ENCODE results near the gene CIT.
"Not testable (repeated sequence)": the region's sequence is repeated elsewhere in the genome, so short reads cannot be mapped to it uniquely, and the experiment has no call there.

CIT gene, protein sequence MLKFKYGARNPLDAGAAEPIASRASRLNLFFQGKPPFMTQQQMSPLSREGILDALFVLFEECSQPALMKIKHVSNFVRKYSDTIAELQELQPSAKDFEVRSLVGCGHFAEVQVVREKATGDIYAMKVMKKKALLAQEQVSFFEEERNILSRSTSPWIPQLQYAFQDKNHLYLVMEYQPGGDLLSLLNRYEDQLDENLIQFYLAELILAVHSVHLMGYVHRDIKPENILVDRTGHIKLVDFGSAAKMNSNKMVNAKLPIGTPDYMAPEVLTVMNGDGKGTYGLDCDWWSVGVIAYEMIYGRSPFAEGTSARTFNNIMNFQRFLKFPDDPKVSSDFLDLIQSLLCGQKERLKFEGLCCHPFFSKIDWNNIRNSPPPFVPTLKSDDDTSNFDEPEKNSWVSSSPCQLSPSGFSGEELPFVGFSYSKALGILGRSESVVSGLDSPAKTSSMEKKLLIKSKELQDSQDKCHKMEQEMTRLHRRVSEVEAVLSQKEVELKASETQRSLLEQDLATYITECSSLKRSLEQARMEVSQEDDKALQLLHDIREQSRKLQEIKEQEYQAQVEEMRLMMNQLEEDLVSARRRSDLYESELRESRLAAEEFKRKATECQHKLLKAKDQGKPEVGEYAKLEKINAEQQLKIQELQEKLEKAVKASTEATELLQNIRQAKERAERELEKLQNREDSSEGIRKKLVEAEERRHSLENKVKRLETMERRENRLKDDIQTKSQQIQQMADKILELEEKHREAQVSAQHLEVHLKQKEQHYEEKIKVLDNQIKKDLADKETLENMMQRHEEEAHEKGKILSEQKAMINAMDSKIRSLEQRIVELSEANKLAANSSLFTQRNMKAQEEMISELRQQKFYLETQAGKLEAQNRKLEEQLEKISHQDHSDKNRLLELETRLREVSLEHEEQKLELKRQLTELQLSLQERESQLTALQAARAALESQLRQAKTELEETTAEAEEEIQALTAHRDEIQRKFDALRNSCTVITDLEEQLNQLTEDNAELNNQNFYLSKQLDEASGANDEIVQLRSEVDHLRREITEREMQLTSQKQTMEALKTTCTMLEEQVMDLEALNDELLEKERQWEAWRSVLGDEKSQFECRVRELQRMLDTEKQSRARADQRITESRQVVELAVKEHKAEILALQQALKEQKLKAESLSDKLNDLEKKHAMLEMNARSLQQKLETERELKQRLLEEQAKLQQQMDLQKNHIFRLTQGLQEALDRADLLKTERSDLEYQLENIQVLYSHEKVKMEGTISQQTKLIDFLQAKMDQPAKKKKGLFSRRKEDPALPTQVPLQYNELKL (N-terminal part only)

DNA sequence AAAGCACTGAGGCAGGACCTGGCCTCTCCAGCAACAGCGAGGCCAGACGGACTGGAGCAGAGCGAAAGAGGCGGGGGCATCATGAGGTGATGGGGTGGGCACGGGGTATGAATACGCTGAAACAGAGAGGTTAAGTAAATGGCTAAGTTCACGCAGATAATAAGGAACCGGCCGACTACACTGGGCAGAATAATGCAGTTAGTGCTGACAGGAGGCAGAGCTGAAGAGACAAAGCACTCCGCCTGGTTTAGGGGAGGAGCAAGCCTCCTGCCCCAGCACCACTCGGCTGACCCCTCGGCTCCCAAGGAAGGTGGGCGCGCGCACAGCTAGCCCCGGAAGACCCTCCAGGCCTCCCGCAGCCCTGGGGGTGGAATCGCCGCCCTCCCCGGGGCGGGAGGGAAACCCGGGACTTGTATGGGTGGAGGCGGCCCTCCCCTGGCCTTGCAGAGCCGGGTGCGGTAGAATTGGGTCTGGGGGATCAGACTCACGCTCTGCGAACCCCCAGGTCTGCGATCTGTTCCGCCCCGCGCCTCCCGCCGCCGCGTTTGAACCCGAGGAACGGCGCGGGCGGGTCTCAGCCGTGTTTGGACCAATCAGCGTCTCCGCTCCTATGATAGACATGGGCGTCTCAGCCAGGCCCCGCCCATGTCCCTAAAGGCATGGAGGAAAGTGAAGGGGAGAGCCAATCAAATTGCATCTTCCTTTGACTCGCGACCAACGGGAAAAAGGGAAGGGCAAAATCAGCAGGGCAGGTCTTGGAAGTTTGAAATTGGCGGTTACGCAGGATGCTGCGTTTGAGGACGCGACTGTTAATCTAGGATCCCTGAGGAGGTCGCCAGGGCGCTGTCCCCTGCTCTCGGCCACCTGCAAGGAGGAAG, at the start of gene CIT:
CIT (minus strand) TSS at position 560 of the 878 bp plus-strand sequence. CDS start 1,152 bp downstream, outside the sequence.
- DNase-seq (ENCODE audit: low spot score), result peak; percentile 97

DNA sequence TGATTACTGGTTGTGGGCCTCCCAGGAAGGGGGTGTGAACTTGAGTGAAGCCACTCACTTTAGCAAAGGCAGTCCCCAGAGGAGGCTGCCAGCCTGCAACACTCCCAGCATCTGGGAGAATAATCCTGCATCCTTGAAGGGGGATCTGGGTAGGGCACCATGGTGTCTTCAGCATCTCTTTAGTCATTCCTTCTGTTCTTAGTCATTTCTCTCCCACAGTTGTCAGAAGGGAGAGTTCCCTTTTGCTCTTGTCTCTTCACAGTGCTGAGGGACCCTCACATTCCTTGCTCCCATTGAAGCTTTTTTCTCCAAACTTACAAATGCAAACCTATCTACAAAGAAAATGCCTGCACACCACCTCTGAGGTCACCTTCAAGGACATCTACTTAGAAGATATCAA, 48.1 kb upstream of the CIT start:
- DNase-seq (ENCODE audit: low spot score), result no peak

DNA sequence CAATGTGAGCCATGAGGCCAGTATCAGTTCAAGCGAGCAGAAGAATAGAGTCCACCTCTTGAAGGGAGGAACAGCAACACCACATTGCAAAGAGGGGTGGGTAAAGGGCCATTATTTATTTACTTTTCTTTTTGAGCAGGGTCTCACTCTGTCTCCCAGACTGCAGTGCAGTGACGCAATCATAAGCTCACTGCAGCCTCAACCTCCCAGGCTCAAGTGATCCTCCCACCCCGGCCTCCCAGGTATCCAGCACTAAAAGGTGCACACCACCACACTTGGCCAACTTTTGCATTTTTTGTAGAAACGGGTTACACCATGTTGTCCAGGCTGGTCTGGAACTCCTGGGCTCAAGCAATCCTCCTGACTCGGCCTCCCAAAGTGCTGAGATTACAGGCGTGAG, 42.9 kb upstream of the CIT start:
- DNase-seq (ENCODE audit: low spot score), result no peak

DNA sequence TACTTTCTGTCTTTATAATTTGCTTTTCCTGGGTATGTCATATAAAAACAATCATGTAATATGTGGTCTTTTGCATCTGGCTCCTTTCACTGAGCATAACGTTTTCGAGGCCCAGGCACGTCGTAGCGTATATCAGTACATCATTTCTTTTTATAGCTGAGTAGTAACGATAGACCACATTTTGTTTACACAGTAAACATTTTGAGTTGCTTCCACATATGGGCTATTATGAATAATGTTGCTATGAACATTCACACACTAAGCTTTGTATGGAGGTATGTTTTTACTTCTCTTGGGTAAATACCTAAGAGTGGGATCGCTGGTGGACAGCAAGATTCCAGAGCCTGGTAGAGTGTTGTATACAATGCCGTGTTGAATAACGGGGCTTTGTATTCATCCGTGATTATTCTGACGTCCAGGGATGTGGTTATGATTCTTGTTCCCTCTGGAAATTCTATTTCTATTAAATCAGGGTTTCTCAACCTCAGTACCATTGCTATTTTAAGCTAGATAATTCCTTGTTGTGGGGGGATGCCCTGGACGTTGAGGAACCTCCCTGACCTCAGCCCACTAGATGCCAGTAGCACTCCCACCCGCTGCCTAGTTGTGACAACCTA, 38.9 kb upstream of the CIT start:
- DNase-seq (ENCODE audit: low spot score), result no peak

DNA sequence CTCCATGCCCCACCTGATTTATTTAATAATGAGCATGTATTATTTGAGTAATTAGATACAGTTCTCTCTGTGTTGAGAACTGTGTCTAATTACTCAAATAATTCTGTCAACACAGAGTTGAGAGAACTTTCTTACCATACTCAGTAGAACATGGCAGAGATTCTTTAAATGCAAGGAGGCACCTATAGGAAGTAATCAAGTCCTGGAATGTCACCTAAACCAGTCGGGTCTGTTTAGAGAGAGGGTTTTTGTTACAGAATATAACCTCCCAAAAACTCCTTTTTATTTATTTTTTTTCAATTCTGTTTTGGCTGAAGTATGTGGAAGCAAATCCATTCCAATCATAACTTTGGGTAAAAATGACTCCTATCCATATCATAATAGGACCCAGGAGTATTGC, 37.5 kb upstream of the CIT start:
- no peak for DNase-seq (ENCODE audit: low spot score)

DNA sequence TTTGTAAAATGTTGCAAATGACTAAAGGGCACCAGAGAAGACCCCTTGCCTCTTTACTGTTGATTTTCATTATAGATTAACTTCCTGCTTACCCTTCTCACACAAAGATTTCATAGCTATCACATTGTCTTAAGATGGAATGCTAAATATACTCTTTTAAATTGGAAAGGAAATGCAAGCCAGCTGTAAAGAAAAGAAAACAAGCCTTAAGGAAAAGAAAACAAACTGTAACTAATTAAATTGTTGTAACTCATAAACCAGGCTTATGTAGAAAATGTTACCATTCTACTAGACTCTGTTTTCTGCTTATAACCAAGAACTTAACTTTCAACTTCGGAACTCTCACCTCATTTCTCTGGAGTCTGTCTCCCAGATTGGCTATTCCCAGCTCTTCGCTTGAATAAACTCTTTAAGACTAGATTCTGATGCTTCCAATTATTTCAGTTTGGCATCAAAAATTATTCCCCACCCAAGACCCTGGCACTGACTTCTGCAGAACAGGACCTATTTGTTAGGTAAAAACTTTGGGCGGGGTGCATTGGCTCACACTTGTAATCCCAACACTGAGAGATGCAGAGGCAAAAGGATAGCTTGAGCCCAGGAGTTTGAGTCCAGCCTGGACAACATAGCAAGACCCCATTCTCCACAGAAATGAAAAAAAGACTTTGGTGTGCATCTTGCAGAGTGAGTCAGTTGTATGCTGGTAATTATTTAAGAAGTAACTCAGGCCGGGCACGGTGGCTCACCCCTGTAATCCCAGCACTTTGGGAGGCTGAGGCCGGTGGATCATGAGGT, 36.6 kb upstream of the CIT start:
- no peak for DNase-seq (ENCODE audit: low spot score)

DNA sequence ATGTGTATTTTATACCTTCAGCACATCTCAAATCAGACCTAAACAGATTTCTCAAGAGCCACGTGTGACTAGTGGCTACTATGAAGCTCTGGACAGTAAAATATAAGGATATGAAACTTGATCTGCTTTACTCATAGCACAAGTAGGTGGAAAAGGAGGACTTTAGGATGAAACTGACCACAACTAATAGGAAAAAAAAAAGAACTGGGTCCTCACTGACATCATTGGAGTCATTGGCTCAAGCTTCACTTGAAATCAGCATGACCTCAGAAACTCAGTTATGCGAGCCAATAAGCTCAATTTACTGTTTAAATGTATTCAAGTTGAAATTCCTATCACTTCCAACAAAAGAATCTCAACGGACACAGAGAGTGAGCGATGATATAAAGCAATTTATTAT, 34.1 kb upstream of the CIT start:
- peak; percentile 39 for DNase-seq (ENCODE audit: low spot score)

DNA sequence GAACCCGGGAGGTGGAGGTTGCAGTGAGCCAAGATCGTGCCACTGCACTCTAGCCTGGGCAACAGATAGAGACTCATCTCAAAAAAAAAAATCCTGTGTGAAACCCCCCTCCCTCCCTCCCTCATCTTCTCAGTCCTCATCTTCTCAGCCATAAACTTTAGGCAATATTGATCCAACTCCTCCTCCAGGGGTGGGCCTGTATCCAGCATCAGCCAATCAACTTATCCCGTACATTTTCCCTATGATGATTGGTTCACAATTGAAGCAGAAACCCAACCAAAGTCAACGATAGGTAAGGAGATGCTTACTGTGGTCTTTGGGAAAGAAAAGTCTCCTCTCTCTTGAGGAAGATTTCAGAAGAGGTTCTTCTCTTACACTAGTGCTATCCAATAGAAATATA, 33.5 kb upstream of the CIT start:
- no peak for DNase-seq (ENCODE audit: low spot score)

DNA sequence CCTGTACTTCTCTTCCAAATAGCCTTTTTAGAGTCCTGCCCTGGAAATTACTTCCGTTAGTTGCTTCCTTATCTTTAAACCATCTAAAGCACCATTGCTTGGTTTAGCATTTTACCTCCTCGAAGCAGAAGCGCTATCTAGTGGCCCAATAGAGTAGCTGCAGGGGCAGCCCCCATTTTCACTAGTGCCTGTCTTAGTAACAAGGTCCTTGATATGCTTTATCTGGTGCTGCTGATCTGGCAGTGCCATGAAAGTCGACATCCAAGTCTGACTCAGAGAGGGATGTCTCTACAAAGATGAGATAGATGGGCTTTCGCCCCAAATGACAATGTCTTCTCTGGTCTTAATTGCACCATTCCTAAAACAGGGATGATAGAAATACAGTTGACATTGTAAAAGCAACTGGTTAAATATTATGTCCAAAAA, 25.0 kb upstream of the CIT start:
- DNase-seq (ENCODE audit: low spot score), result peak; percentile 69

DNA sequence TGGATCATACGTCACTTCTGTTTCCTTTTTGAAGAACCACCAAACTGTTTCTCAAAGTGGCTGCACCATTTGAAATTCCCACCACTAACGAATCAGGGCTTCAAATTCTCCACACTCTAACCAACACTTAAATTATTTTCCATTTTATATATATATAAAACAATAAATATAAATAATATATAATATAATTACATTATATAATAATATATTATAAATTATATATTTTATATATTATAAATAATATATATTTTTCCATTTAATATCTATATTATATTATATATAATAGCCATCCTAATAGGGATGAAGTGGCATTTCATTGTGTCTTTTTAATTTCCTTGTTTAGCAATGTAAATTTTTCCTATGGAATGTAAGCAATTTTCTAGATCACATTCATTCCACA, 24.6 kb upstream of the CIT start:
- no peak for DNase-seq (ENCODE audit: low spot score)

DNA sequence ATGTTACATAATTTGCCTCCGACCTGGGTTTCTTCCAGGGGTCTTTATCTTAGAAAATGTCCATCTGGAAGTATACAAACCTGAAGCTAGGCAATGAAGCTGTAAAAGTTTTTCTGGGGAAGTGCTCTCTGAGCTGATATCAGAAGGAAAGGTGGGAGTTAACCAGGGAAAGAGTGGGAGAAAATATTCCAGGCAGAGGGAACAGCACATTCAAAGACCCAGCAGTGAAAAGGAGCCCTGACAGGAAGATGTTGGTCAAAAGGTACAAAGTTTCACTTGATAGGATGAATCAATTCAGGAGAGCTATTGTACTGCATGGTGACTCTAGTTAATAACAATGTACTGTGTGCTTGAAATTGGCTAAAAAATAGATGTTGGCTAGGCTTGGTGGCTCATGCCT, 17.8 kb upstream of the CIT start:
- DNase-seq (ENCODE audit: low spot score), result no peak

DNA sequence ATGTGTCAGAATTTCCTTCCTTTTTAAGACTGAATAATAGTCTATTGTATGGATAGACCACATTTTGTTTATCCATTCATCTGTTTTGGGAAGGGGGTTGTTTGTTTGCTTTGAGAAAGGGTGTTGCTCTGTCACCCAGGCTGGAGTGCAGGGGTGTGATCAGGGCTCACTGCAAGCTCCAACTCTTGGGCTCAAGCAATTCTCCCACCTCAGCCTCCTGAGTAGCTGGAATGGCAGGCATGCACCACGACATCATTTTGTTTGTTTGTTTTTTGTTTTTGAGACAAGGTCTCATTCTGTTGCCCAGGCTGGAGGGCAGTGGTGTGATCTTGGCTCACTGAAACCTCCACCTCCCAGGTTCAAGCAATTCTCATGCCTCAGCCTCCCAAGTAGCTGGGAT, 15.5 kb upstream of the CIT start:
- DNase-seq (ENCODE audit: low spot score), result not testable (repeated sequence)

DNA sequence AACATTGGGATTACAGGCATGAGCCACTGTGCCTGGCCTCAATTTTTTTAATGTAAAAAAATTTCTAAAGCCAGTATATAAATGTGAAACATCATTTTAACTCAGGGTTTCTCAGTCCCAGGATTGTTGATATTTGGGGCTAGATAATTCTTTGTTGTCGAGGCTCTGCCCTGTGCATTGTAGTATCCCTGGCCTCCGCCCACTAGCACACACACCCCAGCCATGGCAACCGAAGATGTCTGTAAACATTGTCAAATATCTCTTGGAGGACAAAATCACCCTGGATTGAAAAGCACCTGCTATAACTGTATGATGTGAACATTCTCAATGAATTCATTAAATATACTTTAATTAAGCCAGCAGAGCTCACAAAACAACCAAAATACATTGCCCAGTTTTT, 8.4 kb upstream of the CIT start:
- no peak for DNase-seq (ENCODE audit: low spot score)

DNA sequence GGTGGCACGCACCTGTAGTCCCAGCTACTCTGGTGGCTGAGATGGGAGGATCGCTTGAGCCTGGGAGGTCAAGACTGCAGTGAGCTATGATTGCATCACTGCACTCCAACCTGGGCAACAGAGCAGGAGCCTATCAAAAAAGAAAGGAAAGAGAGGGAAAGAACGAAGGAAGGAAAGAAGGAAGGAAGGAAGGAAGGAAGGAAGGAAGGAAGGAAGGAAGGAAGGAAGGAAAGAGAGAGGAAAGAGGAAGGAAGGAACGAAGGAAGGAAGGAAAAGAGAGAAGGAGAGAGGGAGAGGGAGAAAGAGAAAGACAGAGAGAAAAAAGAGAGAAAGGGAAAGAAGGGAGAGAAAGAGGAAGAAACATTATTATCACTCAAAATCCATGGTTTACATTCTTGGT, 6.7 kb upstream of the CIT start:
- not testable (repeated sequence) for DNase-seq (ENCODE audit: low spot score)

DNA sequence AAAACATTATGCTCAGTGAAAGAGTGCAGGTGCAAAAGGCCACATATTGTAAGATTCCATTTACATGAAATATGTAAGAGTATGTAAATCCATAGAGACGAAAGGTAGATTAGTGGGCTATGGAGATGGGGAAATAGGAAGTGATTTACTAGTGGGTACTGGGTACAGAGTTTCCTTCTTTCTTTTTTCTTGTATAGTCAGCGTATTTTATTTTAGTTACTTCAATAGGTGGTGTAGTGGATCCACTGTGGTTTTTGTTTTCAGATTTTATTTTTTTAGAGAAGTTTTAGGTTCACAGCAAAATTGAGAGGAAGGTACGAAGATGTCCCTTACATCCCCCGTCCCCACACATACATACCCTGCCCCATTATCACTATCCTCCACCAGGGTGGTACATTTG, 6.1 kb upstream of the CIT start:
- DNase-seq (ENCODE audit: low spot score), result no peak

DNA sequence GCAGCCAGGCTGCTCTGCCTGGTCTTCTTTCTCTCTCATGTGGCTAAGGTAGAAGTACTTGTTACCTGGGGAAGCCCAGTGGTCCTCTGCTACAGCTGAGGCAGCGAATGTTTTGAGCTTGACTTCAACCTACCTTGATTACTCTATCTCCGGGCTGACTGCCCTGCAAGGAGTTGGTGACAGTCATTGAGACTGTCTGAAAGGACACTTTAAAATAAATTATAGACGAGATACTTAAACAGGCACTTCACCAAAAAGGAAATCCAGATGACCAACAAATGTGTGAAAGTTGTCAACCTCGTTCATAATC, 474 bp upstream of the CIT start:
- no peak for DNase-seq (ENCODE audit: low spot score)

DNA sequence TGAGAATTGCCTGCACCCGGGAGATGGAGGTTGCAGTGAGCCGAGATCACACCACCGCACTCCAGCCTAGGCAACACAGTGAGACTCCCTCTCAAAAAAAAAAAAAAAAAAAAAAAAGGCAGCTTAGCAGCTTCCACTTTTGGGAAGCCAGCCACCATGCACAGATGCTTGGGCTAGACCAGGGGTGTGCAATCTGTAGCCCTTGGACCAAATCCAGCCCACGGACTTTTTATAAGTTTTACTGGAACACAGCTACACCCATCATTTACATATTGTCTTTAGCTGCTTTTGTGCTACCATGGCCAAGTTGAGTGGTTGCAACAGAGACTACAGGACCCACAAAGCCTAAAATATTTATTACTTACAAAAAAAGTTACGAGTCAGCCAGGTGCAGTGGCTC, 6.7 kb downstream of the CIT start:
- DNase-seq (ENCODE audit: low spot score), result no peak

DNA sequence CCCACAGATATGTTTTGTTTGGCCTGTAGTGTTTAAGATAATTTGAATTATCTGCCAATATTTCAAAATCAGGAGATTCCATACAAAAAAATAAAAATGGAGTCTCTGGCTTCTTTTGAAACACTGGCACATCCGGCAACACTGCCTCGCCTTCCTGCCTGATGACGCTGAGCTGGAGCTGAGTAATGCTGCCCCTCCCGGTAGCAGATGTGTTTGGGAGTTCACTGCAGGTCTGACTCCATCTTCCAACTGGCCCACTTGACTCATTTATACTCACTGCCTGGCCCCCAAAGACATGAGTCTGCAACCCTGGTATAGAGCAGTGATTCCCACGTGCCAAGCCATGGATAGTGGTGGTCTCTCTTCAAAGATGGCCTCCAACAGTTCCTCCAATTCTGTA, 7.4 kb downstream of the CIT start:
- DNase-seq (ENCODE audit: low spot score), result peak; percentile 87

DNA sequence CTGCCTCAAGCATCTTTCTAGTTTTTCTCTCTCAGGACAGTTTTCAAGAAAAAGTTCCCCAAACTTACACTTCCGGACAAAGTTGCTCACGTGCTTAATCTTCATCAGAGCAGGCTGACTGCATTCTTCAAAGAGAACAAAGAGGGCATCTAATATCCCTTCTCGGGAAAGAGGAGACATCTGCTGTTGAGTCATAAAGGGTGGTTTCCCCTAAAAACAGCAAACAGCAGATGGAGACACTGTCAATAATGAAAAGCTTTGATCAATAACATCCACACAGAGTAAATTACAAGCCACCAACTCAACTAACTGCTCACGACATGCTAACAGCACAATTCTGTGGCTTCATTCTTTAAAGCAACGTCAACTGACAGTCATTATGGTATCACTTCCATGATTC, 8.1 kb downstream of the CIT start:
- DNase-seq (ENCODE audit: low spot score), result no peak

DNA sequence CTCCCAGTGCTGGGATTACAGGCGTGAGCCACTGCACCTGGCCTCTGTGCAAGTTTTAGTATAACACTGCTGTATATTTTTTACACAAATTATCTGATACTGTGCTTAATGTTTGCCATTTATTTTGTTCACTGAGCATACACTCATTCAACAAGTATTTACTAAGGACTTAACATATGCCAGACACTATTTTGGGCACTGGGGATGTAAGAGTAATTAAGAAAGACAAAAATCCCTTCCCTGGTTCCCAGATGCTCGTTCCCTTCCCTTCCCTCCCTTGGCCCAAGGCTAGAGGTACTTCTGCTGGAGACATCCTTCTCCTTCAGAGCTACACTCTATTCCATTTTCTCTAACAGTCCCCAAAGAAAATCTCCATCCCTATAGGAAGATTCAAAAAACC, 12.5 kb downstream of the CIT start:
- DNase-seq (ENCODE audit: low spot score), result no peak

All from AG08396 (cell line).